Measurements from ENCODE around the gene RABGGTA. TPM values are rescaled to one million over a fixed set of nuclear protein-coding genes. Genes with fewer than 3 reads are reported as not detected.

RABGGTA gene
- total RNA-seq, 6 experiments from 2014 or later, result 11.5 to 28.3 (median 15.2) TPM

DNA sequence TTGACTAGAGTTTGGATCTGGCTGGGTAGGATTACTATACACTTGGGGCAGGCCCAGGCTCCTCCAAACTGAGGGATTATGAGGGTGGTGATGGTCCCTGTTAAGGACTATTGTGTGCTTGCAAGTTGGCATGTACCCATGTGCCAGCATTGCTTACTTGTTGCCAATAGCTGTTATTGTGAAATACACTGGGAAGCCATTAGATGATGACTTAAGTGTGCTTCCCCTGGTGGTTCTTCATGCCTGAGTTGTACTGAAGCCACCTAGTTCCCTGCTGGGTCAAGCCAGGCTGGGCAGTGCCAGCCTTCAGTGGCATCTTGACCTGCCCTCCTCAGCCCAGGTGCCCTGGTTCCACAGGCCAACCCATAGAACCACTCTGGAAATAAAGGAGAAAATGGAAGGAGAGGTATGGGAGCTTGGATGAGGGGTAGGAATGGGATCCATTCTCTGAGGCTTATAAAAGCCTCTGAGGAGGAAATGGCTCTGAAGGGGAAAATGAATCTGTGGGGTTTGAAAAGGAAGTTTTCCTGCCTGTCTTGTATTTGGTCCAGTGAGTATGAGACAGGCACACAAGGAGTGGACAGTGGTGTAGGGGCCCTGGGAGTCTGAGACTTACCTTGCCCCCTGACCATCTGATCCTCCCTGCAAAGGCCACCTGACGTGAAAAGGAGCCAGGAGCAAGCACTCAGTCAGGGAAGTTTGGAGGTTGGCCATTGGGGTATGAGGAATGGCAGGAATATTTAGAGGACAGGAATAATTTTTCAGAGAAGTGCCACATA lies 40.6 kb upstream of the RABGGTA start:
- WGBS (ENCODE audit: insufficient coverage, low coverage, low lambda C conversion rate, missing lambda C conversion rate), result 43% methylated on average over 1 of the region's 1 CpG
- TF ChIP-seq, protein P1, sequence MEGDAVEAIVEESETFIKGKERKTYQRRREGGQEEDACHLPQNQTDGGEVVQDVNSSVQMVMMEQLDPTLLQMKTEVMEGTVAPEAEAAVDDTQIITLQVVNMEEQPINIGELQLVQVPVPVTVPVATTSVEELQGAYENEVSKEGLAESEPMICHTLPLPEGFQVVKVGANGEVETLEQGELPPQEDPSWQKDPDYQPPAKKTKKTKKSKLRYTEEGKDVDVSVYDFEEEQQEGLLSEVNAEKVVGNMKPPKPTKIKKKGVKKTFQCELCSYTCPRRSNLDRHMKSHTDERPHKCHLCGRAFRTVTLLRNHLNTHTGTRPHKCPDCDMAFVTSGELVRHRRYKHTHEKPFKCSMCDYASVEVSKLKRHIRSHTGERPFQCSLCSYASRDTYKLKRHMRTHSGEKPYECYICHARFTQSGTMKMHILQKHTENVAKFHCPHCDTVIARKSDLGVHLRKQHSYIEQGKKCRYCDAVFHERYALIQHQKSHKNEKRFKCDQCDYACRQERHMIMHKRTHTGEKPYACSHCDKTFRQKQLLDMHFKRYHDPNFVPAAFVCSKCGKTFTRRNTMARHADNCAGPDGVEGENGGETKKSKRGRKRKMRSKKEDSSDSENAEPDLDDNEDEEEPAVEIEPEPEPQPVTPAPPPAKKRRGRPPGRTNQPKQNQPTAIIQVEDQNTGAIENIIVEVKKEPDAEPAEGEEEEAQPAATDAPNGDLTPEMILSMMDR (IDR thresholded peaks at IDR 0.05), result no peak
- no peak for TF ChIP-seq POLR2A (IDR thresholded peaks at IDR 0.05)
- H3K9me3 ChIP-seq, result no peaks in the 10 kb centered on the region
- H3K27ac ChIP-seq, result peak overlapping the region; percentile 80 to 98 (median 93)
- peak in 2 of 3 donors; percentile 35 to 44 for DNase-seq
- peaks cover 0 to 2% (median 0%) of the 10 kb centered on the region in 4 donors for H3K36me3 ChIP-seq
- ATAC-seq, result peak in 3 of 4 donors; percentile 1 to 16 (median 1)
- H3K4me3 ChIP-seq, result peak overlapping the region; percentile 43 to 64 (median 48)
- no peaks in the 10 kb centered on the region for H3K27me3 ChIP-seq
- intact Hi-C loops (cut with DNase I), result no loop called here
- H3K4me1 ChIP-seq, result peaks cover 0 to 57% (median 26%) of the 10 kb centered on the region in 4 donors

DNA sequence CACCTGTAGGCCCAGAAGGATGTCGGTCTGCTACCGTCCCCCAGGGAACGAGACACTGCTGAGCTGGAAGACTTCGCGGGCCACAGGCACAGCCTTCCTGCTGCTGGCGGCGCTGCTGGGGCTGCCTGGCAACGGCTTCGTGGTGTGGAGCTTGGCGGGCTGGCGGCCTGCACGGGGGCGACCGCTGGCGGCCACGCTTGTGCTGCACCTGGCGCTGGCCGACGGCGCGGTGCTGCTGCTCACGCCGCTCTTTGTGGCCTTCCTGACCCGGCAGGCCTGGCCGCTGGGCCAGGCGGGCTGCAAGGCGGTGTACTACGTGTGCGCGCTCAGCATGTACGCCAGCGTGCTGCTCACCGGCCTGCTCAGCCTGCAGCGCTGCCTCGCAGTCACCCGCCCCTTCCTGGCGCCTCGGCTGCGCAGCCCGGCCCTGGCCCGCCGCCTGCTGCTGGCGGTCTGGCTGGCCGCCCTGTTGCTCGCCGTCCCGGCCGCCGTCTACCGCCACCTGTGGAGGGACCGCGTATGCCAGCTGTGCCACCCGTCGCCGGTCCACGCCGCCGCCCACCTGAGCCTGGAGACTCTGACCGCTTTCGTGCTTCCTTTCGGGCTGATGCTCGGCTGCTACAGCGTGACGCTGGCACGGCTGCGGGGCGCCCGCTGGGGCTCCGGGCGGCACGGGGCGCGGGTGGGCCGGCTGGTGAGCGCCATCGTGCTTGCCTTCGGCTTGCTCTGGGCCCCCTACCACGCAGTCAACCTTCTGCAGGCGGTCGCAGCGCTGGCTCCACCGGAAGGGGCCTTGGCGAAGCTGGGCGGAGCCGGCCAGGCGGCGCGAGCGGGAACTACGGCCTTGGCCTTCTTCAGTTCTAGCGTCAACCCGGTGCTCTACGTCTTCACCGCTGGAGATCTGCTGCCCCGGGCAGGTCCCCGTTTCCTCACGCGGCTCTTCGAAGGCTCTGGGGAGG lies 39.5 kb upstream of the RABGGTA start, which contains the start of gene LTB4R:
Gene LTB4R (plus strand): TSS at position 857 of the 959 bp plus-strand sequence. CDS start 4,150 bp downstream, outside the sequence.
- ATAC-seq, result peak; percentile 55 to 80 (median 73)
- 36% methylated on average over 32 of the region's 99 CpGs for WGBS (ENCODE audit: insufficient coverage, low coverage, low lambda C conversion rate, missing lambda C conversion rate)
- Histone ChIP-seq H3K36me3 (peaks cover 0 to 10% (median 6%) of the 10 kb centered on the region in 4 donors), H3K27ac (peak within 1 kb of the TSS; percentile 80 to 98 (median 93)), H3K4me1 (peaks cover 0 to 60% (median 31%) of the 10 kb centered on the region in 4 donors), H3K4me3 (peak within 1 kb of the TSS; percentile 43 to 64 (median 48)), H3K27me3 (no peaks in the 10 kb centered on the region), H3K9me3 (no peaks in the 10 kb centered on the region)
- intact Hi-C loops (cut with DNase I), result no loop called here
- TF ChIP-seq, protein P1 (IDR thresholded peaks at IDR 0.05), result peak; percentile 45 to 53 (median 48)
- TF ChIP-seq POLR2A (IDR thresholded peaks at IDR 0.05), result peak; percentile 48
- peak; percentile 88 to 92 (median 88) for DNase-seq

DNA sequence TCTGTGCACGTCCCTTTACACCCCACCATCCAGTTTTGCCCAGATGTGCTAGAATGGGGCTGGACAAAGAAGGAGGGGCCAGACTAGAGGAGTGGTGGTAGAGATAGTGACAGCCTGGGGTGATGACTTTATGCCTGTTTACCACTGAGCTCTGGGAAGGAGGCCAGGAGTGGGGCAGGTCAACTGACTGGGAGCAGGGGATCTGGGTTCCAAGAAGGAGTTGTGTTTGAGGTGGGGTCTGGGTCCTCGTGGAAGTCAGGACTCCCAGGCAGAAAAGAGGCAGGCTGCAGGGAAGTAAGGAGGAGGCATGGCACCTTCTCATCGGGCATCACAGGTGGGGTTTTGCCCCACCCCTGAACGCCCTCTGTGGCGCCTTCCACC lies 38.9 kb upstream of the RABGGTA start:
- Histone ChIP-seq H3K36me3 (peaks cover 0 to 17% (median 10%) of the 10 kb centered on the region in 4 donors), H3K9me3 (no peaks in the 10 kb centered on the region), H3K27ac (peak overlapping the region; percentile 80 to 98 (median 93)), H3K27me3 (no peaks in the 10 kb centered on the region), H3K4me3 (peak overlapping the region; percentile 43 to 64 (median 48)), H3K4me1 (peaks cover 0 to 65% (median 31%) of the 10 kb centered on the region in 4 donors)
- 15% methylated on average over 2 of the region's 5 CpGs for WGBS (ENCODE audit: insufficient coverage, low coverage, low lambda C conversion rate, missing lambda C conversion rate)
- peak; percentile 19 to 54 (median 42) for ATAC-seq
- TF ChIP-seq POLR2A (IDR thresholded peaks at IDR 0.05), result no peak
- TF ChIP-seq, protein P1 (IDR thresholded peaks at IDR 0.05), result no peak
- intact Hi-C loops (cut with DNase I), result no loop called here
- peak; percentile 69 to 90 (median 84) for DNase-seq

DNA sequence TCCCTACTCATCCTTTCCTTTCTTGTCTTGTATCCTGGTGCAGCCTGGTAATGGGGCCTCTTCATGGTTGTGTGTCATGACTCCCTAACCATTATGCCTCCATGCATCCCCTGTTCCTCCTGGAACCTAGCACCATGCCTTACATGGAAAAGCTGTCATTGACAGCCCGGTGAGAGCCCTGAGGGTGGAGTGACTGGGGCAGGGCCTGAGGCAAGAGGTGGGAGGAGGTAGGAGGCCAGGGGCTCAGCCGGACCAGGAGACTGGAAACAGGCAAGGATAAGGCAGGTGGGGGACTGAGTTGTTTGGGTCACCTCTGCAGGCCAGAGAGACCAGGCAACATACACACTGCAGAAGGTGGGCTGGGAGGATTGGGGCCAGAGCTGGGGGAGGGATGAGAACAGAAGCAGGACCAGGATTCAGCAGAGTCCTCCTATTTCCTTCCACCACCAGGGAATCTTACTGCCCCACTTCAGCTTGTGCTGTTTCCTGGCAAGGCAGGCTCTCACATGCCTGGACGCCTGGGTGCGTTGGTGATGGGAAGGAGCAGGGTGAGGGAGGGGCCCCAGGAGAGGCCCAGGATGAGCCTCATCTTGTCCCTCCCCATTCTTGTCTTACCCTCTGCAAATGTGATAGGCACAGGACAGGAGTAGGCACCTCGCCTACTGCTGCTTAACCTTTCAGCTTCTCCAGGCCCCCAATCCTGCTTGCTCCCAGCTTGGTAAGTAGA lies 38.3 kb upstream of the RABGGTA start, which contains the start of gene LTB4R2:
Gene LTB4R2 (plus strand): TSS at position 603 of the 727 bp plus-strand sequence. CDS start 525 bp downstream, outside the sequence.
- peaks cover 0 to 70% (median 31%) of the 10 kb centered on the region in 4 donors for H3K4me1 ChIP-seq
- H3K27ac ChIP-seq, result peak within 1 kb of the TSS; percentile 80 to 98 (median 93)
- ATAC-seq, result no peak
- H3K9me3 ChIP-seq, result no peaks in the 10 kb centered on the region
- DNase-seq, result peak in 1 of 3 donors; percentile 53
- TF ChIP-seq, protein P1 (IDR thresholded peaks at IDR 0.05), result no peak
- no peak for TF ChIP-seq POLR2A (IDR thresholded peaks at IDR 0.05)
- peaks cover 0 to 22% (median 13%) of the 10 kb centered on the region in 4 donors for H3K36me3 ChIP-seq
- WGBS (ENCODE audit: insufficient coverage, low coverage, low lambda C conversion rate, missing lambda C conversion rate), result 78% methylated on average over 2 of the region's 5 CpGs
- peak within 1 kb of the TSS; percentile 43 to 64 (median 48) for H3K4me3 ChIP-seq
- H3K27me3 ChIP-seq, result no peaks in the 10 kb centered on the region
- intact Hi-C loops (cut with DNase I), result no loop called here

All from right lobe of liver (tissue), 6 donors.